Umbilical cord (tissue), 2 donors: ENCODE measurements around the gene HDAC7. TPM values are rescaled to one million over a fixed set of nuclear protein-coding genes. Genes with fewer than 3 reads are reported as not detected.
A peak's percentile ranks its signal among the peaks of the same experiment; 100 is the strongest.
"Not testable (repeated sequence)": the region's sequence is repeated elsewhere in the genome, so short reads cannot be mapped to it uniquely, and the experiment has no call there.

Source experiments
- DNase-seq: peaks from one replicate; pipeline ENCODE4 v3.0.0-alpha.2; 2015; ENCODE audit warnings: low spot score
- total RNA-seq: library from RNA; depleted of rRNA; stranded (reverse); fragments of >200 nt; gene quantifications from one replicate; pipeline ENCODE4 v1.2.3, GENCODE V29; 2014; ENCODE audit warnings: low replicate concordance; ENCODE audit not compliant: insufficient read depth

HDAC7 gene
- total RNA-seq, 1 donor from 2014 or later: 23.6 TPM

DNA sequence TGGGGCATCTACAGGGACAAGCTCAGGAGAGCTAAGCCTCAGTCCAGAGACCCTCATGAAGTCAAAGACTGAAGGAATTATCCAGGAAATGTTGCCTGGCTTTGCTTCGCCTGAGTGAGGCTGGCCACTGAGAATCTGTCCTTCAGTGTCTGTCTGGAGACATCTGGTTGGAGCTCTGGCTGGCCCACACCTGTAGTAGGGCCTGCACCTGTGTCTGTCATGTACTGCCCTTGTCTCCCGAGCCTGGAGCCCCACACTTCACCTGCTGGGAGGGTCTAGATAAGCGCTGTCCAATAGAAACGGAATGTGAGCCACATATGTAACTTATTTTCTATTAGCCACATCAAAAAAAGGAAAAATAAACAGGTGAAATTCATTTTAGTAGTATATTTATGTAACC, 9.9 kb upstream of the HDAC7 start:
- no peak for DNase-seq

DNA sequence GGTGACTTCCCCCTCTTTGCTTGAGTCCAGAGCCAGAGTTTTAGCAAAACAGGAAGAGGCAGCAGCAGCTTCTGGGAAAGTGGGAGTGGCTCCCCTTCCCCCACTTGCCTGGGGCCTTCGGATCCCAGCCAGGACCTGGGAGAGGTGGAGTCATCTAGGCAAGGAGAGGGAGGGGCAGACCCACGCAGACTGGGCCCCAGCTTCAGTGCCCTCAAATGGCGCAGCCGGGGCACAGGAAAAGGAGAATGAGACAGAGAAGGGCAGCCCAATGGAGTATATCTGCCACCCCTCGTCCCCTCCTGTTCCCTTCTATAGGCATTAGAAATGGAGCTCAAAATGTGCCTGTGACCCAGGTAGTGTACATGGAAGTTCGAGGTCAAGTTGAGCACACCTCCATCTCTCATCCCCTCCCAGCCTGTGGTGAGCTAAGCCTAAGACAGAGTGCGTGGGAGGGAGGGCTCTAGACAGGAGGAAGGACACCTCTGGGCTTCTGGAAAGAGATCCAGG, 9.3 kb upstream of the HDAC7 start:
- peak; percentile 91 for DNase-seq

DNA sequence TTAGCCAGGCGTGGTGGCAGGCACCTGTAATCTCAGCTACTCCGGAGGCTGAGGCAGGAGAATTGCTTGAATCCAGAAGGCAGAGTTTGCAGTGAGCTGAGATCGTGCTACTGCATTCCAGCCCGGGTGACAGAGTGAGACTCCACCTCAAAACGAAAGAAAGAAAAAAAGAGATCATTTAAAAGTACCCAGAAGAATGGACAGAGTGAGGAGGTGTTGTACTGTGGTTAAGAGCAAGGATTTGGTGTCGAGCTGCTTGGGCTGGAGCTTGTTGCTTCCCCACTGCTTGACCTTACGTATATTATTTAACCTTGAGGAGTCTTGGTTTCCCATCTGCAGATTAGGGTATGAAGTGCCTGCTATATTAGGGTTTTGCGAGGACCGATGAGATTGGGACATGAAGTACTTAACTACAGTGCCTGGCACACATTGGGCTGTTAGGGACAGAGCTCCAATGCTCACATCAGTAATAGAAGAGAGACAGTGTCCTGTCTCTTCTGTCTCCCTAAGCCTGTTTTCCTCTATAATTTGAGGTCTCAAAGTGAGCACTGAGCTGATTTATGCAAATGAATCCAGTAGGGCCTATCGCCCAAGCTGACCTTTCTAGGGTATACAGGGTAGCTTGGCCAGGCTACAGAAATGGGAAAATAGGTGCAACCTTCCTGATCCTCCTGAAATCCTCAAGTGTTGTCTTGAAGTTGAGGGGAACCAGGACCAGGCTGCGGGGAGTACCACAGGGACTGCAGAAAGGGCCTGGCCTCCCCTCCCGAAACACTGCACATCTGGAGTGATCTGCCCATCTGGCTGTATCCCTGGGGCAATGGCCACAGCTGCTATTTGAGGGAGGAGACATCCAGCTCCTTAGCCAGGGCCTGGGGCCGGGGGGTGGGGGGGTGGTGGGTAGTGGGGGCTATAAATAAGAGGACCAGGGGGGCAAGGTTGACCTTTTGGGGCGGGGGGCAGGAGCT, 8.6 kb upstream of the HDAC7 start:
- DNase-seq: no peak

DNA sequence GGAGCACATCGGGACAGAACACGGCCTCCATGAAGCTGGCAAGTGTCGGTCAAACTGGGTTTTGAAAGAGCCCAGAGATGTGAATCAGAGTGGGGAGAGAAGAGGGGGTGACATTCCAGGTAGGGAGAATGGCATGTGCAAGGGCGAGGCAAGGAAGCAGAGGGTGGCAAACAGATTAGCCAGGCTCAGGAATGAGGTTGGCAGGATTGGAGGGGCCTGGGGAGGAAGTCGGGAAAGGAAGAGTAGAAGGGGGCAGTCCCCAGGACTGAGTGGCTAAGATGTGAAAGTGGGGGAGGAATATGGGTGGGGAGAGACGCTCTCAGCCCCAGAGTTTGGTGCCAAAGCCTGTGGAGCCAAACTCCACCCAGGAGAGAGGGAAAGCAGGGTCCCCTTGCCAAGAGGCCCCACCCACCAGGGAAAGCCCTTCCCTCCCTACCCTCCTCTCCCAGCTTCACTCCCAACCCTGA, 5.5 kb upstream of the HDAC7 start:
- peak; percentile 65 for DNase-seq

DNA sequence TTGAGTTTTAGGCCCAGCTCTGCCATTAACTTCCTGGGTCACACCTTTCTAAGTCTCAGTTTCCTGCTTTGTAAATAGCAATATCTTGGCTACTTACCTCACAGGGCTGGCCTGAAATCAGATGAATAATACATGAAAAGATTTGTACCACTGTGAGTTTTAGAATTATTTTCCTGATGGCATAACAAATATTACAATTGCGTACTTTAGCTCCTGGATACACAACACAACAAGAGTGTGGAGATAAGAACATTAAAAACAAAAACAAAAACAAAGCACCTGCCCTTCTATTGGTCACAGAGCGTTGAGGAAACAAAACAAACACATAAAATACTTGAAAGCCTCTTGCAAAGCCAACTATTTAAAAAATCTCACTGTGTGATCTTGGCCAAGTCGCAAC, 4.9 kb upstream of the HDAC7 start:
- DNase-seq: no peak

DNA sequence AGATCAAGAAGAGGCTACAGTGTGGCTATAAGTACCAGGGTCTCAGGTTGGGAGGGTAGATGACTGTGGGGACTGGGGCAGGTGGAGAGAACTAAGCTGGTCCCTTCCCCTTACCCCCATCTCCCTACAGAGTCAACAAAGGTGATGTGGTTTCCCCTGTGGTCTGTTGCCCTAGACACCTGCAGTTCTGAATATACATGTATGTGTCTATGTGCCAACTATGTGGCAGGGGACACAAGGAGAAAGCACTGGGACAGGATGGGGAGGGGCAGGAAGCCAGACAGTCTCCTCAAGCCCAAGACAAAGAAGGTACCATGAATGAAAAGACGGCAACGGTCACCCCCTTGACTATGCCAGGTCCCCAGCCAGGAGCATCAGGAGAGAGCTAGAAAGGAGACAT, 4.5 kb upstream of the HDAC7 start:
- no peak for DNase-seq

DNA sequence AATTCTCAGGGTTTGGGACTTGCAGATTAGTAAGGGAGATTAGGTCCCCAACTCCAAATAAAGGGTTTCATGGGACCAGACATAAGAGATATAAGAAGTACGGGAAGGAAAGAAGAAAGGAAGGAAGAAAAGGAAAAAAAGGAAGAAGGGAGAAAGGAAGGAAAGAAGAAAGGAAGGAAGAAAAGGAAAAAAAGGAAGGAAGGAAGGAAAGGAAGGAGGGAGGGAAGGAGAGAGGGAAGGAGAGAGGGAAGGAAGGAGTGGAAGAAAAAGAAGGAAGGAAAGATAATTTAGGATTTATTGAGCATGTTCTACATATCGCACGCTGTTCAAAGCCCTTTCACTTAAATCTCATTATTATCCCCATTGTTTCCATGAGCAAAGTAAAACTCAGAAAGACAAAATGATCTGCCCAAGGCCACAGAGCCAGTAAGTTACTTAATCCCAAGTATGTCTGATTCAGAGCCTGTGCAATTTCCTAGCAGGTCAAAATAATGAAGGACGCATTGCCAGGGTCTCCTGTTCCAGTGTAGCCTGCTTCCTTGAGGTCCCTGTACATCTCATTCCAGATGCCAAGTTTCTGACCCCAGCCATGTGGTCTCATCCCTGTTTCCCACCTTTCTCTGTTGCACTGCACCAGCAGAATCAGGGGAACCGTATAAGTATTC, 3.9 kb upstream of the HDAC7 start:
- no peak for DNase-seq

DNA sequence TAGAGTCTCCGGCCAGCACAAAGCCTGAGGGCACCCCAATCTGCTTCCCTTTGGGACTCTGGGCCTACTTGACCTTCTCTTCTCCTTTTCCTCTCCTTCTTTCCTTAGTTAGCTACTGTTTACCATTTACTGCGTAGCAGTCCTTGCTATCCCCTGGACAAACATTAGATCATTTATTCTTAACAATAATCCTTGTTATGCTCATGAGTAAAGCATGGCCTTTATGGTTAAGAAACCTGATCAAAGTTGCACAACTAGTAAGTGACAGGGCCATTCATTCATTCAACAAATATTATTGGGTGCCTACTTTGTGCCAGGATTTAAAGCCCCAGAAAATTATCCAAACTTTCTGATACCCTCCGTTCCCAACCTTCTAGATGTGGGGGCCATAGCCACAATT, 3.2 kb upstream of the HDAC7 start:
- DNase-seq: no peak

DNA sequence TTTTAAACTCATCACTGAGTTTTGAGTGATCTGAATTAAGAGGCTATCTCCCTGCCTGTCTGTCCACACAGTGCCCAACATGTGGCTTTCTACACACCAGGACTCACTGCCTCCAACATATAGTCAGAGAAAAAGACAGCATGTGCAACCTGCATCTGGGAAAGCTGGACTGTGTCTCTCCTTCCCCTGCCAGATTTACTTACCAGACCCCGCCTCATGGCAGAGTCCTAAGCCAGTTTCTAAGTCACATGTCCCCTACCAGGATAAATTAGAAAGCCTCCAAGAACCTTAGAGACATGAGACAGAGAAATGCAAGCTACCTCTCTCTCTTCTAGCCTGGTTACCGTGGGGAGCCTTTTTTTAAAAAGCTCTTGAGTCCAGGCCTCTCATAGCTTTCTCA, 2.7 kb upstream of the HDAC7 start:
- no peak for DNase-seq

DNA sequence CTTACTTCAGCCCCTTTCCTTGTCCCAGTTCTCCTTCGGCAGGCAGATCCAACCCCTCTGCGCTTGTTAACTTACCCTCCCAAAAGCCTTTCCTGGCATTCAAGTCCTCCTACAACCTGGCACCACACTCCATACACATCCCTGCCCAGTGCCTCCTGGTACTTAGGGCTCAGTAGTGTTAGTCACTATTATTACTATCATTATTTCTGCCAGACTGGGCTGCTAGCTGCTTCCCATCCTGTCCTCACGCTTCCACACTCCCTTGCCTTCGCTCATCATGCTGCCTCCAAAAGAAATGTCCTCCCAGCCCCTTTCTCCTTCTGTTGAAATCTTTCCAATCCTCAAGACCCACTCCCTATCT, 1.6 kb upstream of the HDAC7 start:
- DNase-seq: no peak

DNA sequence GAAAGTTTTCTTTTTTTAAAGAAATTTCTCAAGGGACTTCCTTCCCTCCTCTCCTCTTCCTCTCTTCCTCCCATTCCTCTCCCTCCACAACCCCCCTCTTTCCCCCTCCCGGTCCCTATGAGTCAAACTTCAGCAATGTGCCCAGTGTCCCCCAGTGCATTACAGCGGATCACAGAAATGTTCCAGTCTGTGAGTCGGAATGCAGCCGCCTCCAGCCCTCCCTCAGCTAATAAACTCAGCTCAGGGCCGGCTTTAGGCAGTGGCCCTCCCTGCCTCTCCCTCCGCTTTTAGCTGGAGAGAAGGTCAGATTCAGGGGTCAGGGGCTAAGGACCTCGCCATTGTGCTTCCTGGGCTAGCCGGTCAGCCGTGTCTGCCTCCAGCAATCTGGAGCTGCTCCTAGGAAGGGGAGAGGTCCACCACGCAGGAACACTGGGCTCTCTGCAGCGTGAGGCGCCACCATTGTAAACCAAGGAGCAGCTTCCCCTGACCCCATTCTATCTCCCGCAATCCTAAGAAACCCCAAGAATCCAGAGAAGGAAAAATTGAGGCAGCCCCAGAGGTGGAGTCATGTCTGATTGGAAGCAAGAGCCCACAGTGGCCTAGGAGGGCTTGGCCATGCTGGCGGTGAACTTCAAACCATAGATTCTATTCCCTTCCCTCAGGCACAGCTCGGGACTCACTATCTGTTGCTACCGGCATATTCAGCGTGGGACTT, 1.1 kb upstream of the HDAC7 start:
- peak; percentile 99 for DNase-seq

DNA sequence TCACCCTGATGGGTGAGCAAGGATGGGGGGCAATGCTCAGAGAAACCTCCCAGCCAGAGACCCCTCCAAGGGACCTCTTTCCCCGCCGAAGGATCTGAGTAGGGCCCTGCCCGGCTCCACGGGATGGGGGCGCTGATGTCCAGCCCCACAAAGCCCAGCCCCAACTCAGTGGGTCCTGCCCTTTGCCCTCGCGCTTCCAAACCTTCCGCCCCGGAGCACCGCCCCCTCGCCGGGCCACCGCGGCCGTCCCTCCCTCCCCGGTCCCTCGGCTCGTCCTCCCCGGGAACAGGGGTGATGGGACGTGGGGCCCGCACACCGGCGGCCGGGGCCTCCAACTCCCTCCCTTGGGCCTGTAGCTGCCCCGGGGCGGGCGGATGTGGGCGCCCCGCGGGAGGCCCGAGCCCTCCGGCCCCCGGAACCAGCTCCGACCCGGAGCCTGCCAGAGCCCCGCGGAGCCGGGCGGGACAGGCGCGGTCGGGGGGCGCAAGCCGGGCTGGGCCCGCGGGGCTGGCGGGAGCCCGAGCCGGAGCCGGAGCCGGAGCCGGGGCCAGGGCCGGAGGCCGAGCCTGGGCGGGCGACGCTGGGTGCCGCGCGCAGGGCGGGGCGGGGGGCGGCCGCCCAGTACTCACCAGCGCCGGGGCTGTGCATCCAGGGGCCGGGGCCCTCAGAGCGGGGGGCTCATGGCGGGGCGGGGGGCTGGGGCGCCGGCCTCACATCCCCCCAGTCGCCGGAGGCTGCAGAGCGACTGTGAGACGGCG, 386 bp downstream of the HDAC7 start:
- DNase-seq: peak; percentile 57

DNA sequence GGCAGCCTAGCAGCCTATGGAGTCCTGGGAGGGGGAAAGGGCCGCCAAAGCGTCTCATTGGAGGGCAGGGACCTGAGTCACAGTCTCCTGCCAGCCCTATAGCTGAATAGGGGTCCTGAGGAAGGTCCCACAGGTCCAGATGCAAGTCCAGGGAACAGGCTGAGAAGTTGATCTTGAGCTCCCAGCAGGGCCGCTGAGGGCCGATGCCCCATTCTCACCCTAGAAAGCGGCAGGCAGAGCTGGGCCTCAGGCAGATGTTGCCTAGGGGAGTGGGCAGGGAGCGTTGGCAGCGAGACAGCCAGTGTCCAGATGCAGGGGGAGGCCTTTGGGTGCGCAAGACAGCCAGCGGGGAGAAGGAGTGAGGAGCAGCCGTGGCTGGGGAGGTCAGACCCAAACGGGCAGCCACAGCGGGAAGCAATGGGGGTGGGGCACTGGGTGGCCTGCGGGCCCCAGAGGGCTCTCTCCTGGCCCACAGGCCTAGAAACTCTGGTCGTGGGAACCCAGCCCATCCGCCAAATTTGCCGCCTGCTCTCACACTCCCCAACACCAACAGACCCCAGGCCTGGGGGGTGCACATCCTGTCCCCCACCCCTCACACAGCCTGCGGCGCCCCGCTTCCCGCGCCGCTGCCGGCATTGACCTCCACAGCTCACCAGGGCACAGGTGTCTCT, 1.1 kb downstream of the HDAC7 start:
- no peak for DNase-seq

DNA sequence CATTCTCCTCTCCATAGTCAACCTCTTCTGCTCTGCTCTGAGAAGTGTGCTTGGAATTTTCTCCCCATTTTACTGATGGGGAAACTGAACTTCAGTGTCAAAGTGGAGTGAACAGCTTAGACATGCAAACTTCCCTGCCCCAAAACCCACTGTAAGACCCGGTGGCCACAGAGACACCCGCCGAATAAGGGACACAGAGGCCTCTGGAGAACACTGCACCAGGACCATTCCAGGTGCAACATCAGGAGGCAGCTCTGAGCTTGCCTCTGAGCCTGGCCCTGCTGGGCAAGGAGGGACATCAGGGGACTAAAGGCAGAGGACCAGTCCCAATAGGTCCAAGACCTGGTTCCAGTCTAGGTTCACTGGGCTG, 1.7 kb downstream of the HDAC7 start:
- DNase-seq: no peak

DNA sequence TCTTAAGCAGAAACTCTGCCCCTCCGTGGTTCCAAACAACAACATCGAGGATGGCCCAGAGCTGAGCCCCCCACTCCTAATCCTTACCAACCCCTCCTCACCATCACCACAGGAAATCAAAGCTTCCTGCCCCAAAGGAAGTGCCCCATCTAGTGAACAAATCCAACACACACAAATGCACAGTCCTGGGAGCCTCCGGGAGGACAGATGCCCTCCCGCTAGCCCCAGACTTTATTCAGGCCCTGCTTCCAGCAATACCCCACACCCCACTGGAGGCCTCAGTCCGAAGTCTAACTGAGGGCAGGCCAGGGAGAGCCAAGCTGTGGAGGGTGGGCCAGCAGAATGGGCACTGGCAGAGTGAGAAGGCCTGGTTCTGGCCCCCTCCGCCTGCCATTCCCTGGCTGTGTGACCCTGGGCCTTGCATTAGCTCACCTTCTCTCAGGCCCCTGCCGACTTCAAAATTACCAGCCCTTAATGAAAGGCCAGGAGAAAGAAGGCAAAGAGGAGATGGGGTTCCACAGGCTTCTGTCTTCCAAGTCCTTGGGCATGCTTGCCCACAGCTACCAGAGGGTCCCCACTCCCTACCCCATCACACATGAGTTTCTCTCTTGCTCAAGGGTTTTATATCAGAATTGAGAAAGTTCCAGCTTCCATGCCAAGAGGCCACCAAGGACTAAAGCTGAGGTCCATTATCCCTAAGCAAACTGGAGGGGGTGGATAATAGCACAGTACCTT, 2.3 kb downstream of the HDAC7 start:
- DNase-seq: no peak

DNA sequence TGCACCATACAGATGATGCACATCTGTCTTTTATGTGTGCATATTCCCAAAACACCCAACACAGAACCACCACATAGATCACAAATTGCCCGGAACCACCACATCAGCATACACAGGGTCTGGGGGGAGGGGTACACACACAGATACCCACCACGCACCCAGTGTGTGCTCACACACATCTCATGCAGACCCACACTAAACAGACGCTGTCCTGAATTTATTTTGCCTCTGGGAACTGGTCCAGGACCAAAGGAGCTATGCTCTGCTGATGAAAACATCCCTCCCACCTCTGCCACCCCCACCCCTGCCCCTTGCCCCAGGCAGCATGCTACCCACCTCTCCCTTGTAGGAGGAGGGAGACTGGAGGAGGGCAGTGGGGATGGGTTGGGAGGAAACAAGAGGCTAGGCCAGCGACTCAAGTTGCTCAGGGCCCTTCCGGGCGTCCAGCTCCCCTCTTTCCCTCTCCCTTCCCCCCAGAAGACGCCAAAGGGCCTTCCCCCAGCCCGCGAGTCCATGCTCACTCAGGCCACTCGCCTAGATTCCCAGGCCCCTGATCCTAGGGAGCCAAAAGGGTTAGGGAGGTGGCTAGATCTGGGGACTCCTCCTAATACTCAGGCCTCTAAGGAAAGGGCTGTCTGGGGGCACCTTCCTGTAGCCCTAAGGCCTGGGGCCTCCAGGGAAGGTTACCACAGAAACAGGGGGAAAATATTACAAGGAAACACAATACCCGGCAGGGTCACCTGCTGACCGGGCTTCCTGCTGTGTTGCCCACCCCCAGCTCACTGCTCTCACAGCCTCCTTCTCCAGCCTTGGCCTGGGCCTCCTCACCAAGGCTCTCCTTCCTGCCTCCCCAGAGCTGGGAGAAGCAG, 3.1 kb downstream of the HDAC7 start:
- no peak for DNase-seq

DNA sequence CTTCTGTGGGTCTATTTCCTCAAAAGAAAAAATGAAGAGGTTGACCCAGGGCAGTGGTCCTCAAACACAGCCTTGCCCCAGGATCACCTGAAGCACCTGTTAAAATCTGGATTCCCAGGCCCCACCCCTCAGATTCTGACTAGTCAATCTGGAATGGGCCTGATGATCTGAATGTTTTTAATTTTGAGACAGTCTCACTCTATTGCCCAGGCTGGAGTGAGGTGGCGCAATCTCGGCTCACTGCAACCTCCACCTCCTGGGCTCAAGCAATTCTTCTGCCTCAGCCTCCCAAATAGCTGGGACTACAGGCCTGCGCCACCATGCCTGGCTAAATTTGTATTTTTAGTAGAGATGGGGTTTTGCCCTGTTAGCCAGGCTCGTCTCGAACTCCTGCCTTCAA, 4.3 kb downstream of the HDAC7 start:
- DNase-seq: not testable (repeated sequence)

DNA sequence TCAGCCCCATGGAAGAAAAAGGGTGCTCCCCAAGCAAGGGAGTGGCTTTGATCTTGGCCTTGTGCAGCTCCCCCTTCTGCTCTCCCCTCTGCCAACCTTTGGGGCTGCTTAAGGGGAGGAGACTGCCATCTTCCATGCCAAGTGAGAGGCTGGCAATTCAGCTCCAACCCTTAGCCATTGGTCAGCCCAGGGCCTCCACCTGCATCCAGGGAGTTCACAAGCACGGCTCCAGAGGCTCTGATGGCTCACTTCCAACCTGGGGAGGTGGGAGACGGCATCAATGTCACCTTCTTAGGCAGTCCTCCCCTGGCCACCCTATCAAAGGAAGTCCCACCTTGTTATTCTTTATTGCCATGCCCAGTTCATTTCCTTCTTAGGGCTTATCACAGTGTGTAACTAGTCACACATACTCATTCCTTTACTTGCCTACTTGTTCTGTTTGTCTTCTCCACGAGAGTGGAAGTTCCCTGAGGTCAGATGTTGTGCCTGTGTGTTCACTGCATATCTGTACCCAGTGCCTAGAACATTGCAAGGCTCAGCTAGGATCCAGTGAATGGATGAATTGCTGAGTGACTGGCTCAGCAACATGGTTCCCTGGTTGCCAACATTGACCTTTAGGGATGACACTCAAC, 5.0 kb downstream of the HDAC7 start:
- no peak for DNase-seq
